Transverse colon (tissue), 4 donors: Measurements from ENCODE around the gene EEFSEC. TPM values are rescaled to one million over a fixed set of nuclear protein-coding genes. Genes with fewer than 3 reads are reported as not detected.

Experiments
- DNase-seq: peaks from one replicate; pipeline ENCODE4 v3.0.0-alpha.2; 2019
- H3K27ac ChIP-seq, 4 donors: fragments of 200-600 bp; sonication (generic); 2 replicates each; pipeline ENCODE4 v1.5.1; 2016 to 2018; ENCODE audit warnings: inconsistent platforms in 4 of 4
- H3K27me3 ChIP-seq: fragments of 200-600 bp; sonication (generic); 2 replicates; pipeline ENCODE4 v1.5.1; 2017; ENCODE audit warnings: inconsistent platforms
- H3K36me3 ChIP-seq, 4 donors: fragments of 200-600 bp; sonication (generic); 2 replicates each; pipeline ENCODE4 v1.5.1; 2017 to 2019; ENCODE audit warnings: inconsistent platforms in 4 of 4
- H3K4me1 ChIP-seq, 4 donors: fragments of 200-600 bp; sonication (generic); 2 replicates each; pipeline ENCODE4 v1.5.1; 2017 to 2020; ENCODE audit warnings: inconsistent platforms in 4 of 4
- H3K4me3 ChIP-seq, 4 donors: fragments of 200-600 bp; sonication (generic); 1 replicate in 1 of 4; 2 replicates in 3 of 4; pipeline versions ENCODE4 v1.5.1 to v1.6.1; 2017 to 2019; ENCODE audit warnings: inconsistent platforms in 4 of 4
- H3K9me3 ChIP-seq, 2 donors: fragments of 200-600 bp; sonication (generic); 2 replicates each; pipeline ENCODE4 v1.5.1; 2017 to 2019; ENCODE audit warnings: inconsistent platforms in 2 of 2
- CTCF ChIP-seq, 5 experiments: fragments of 200-600 bp in 3 of 5; fragments of 450-650 bp in 2 of 5; sonication (generic) in 3 of 5; IDR thresholded peaks; 1 replicate in 2 of 5; 2 replicates in 3 of 5; pipeline ENCODE4 v1.5.1; 2016 to 2017; ENCODE audit warnings: antibody characterized with exemption in 5 of 5, inconsistent platforms in 3 of 5, mild to moderate bottlenecking in 2 of 5, moderate library complexity in 1 of 5
- EP300 ChIP-seq: sonication (generic); formaldehyde crosslinking; IDR thresholded peaks from one replicate; pipeline ENCODE4 v1.6.1; 2017; ENCODE audit warnings: antibody characterized with exemption, low read depth
- POLR2A ChIP-seq: fragments of 450-650 bp; IDR thresholded peaks from one replicate; pipeline ENCODE4 v1.6.1; 2016; ENCODE audit warnings: antibody characterized with exemption, mild to moderate bottlenecking, moderate library complexity
- POLR2AphosphoS5 ChIP-seq, 3 donors: sonication (generic); formaldehyde crosslinking; IDR thresholded peaks; one replicate each; pipeline ENCODE4 v1.6.1; 2016; ENCODE audit warnings: antibody characterized with exemption in 3 of 3
- WGBS, 2 donors: methylation state at CpG; one replicate each; pipeline ENCODE4 v1.1.5; 2018; ENCODE audit warnings: low coverage in 1 of 2; 5-methylcytosine and 5-hydroxymethylcytosine counted together
- in situ Hi-C, 4 donors: fragments of 200-750 bp; cut with MboI; loops; one replicate each; pipeline versions ENCODE4 v1.15.0 to v1.15.1; 2017; ENCODE audit warnings: low sequenced_read_pairs in 3 of 4, low pct_ligation_motif_present in 1 of 4, low pct_unique_long_range_greater_than_20kb in 1 of 4
- intact Hi-C: fragments of 100-400 bp; cut with DNase I; formaldehyde crosslinking; loops from one replicate; pipeline ENCODE4 v1.15.1; 2023; ENCODE audit warnings: low total_unique reads
- total RNA-seq, 4 donors: library from RNA; depleted of rRNA; stranded (reverse); fragments of >200 nt; gene quantifications; one replicate each; pipeline ENCODE4 v1.1.0, GENCODE V29; 2016

EEFSEC gene
- total RNA-seq, 4 donors from 2014 or later: 10.3 to 16.8 (median 14.2) TPM

GRCh38 chr3:128449111-128449638 is 295.9 kb downstream of the EEFSEC start:
- 75 to 79% methylated on average over 3 to 6 of the region's 6 CpGs for WGBS, 2 donors
- in situ Hi-C loops: no loop called here

DNA sequence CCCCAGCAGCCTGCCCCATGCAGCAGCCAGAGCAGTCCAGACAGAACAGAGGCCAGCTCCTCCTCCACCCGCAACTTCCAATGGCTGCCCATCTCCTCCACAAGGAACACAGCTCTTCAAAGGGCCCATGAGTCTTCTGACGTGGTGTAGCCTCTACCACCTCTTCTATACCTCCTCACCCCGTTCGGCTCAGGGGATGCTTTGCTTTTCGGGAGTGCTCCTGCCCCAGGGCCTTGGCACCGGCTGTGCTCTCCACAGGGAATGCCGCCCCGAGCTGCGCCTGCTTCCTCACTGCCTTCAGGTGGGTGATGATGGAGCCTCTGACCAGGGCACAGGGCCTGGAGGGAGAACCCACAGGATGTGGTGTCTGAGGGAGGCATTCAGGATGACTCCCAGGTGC is 298.8 kb downstream of the EEFSEC start:
- Histone ChIP-seq H3K9me3 (no peaks in the 10 kb centered on the region), H3K4me3 (no peak overlapping the region), H3K27me3 (peaks cover 21% of the 10 kb centered on the region), H3K27ac (no peak overlapping the region), H3K36me3 (no peaks in the 10 kb centered on the region), H3K4me1 (no peaks in the 10 kb centered on the region)
- no peak for TF ChIP-seq CTCF (IDR thresholded peaks at IDR 0.05)
- no peak for TF ChIP-seq POLR2AphosphoS5 (IDR thresholded peaks at IDR 0.05)
- no peak for TF ChIP-seq POLR2A
- TF ChIP-seq EP300: no peak
- in situ Hi-C loops (no loop called here), intact Hi-C loops (no loop called here)
- WGBS, 2 donors: 85% methylated on average over 9 of the region's 9 CpGs; no CpG with 5 or more reads in 1 of the 2 donors
- no peak for DNase-seq

More at GRCh38 chr3:128449111-128449638, 295.9 kb downstream of the EEFSEC start:
- Histone ChIP-seq H3K4me3 (no peak overlapping the region), H3K9me3 (no peaks in the 10 kb centered on the region), H3K27me3 (no peaks in the 10 kb centered on the region), H3K4me1 (no peaks in the 10 kb centered on the region), H3K36me3 (no peaks in the 10 kb centered on the region), H3K27ac (no peak overlapping the region)
- no peak for TF ChIP-seq POLR2A
- TF ChIP-seq CTCF (IDR thresholded peaks at IDR 0.05): no peak
- no peak for TF ChIP-seq POLR2AphosphoS5 (IDR thresholded peaks at IDR 0.05)
- TF ChIP-seq EP300: no peak
- intact Hi-C loops: no loop called here
- DNase-seq: no peak

DNA sequence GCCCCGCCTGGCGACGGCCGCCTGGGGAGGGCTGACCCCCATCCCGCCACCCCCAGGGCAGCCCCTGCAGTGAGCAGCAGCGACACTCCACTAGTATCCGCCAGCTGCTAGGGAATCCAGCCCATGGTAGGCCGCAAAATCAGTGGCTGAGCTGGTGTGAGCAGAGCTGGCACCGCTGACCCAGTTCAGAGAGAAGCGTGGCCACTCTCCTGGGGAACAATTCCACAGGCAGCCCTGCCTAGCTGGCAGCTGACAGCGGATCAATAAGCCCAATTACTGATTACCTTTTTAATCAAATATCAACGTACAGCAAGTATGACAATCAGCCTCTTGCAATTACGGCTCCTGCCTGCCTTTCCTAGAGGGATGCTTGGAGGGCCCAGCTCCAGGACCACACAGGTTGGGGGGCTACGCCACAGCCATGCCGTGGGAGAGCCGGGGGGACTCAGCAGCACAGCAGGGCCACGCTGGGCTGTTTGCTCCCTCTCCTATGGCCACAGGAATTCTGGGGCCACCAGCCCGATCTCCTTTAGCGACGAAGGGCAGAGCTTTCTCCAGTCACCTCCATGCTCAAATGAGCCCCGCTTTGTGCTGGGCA is 299.5 kb downstream of the EEFSEC start:
- in situ Hi-C loops (no loop called here), intact Hi-C loops (no loop called here)
- Histone ChIP-seq H3K4me1 (no peaks in the 10 kb centered on the region), H3K36me3 (no peaks in the 10 kb centered on the region), H3K27me3 (peaks cover 21% of the 10 kb centered on the region), H3K4me3 (no peak overlapping the region), H3K27ac (no peak overlapping the region), H3K9me3 (no peaks in the 10 kb centered on the region)
- WGBS, 2 donors: 84 to 87% methylated on average over 3 to 21 of the region's 21 CpGs
- DNase-seq: no peak
- TF ChIP-seq EP300 (no peak), POLR2AphosphoS5 (IDR thresholded peaks at IDR 0.05) (no peak), POLR2A (no peak), CTCF (IDR thresholded peaks at IDR 0.05) (no peak)

GRCh38 chr3:128453501-128454309 is 300.4 kb downstream of the EEFSEC start:
- WGBS, 2 donors: 76% methylated on average over 20 of the region's 21 CpGs; no CpG with 5 or more reads in 1 of the 2 donors
- H3K9me3 ChIP-seq: no peaks in the 10 kb centered on the region
- intact Hi-C loops: no loop called here
- no peaks in the 10 kb centered on the region for H3K36me3 ChIP-seq
- in situ Hi-C loops: no loop called here
- H3K27me3 ChIP-seq: peaks cover 21% of the 10 kb centered on the region
- no peak overlapping the region for H3K4me3 ChIP-seq
- no peaks in the 10 kb centered on the region for H3K4me1 ChIP-seq
- no peak for TF ChIP-seq POLR2AphosphoS5 (IDR thresholded peaks at IDR 0.05)
- no peak for TF ChIP-seq CTCF (IDR thresholded peaks at IDR 0.05)
- no peak overlapping the region for H3K27ac ChIP-seq
- no peak for DNase-seq
